PC-3 (cell line): ENCODE results near the gene CBX1. TPM values are rescaled to one million over a fixed set of nuclear protein-coding genes. Genes with fewer than 3 reads are reported as not detected.

Experiments used
- ATAC-seq: fragments of 200-7000 bp; cut with Tn5 transposase; 2 replicates; pipeline ENCODE4 v1.9.1; 2020; ENCODE audit warnings: mild to moderate bottlenecking, moderate library complexity
- BruUV-seq: library from RNA; stranded (reverse); fragments of 400-500 nt; replicated peaks from 2 replicates; lab custom pipeline; 2021; lab: Mats Ljungman, UMichigan
- CTCF ChIA-PET: fragments of 300-600 bp; sonication (Branson Sonifier 250); formaldehyde crosslinking; loops from one replicate; lab custom pipeline; 2022; ENCODE audit warnings: antibody characterized with exemption; lab: Charles Lee
- POLR2A ChIA-PET: fragments of 300-600 bp; sonication (Branson Sonifier 250); formaldehyde crosslinking; loops from one replicate; lab custom pipeline; 2022; ENCODE audit warnings: antibody characterized with exemption; ENCODE audit not compliant: unreplicated experiment; lab: Charles Lee
- DNase-seq: peaks from one replicate; pipeline ENCODE4 v3.0.0-alpha.2; 2015
- H2AFZ ChIP-seq: fragments of 300-600 bp; sonication (generic); 2 replicates; pipeline ENCODE4 v1.6.0; 2016; ENCODE audit warnings: antibody characterized with exemption, low read length
- H3F3A ChIP-seq: fragments of 300-600 bp; sonication (generic); one replicate; pipeline ENCODE4 v1.6.0; 2017; ENCODE audit warnings: antibody characterized with exemption, low read length, control low read depth, mild to moderate bottlenecking; ENCODE audit not compliant: unreplicated experiment
- H3K27ac ChIP-seq: fragments of 300-600 bp; sonication (generic); 2 replicates; pipeline ENCODE4 v1.5.1; 2016; ENCODE audit warnings: mild to moderate bottlenecking, low read length
- H3K27me3 ChIP-seq: fragments of 300-600 bp; sonication (generic); 2 replicates; pipeline ENCODE4 v1.6.1; 2016; ENCODE audit warnings: low read length, mixed read lengths
- H3K36me3 ChIP-seq: fragments of 300-600 bp; sonication (generic); 2 replicates; pipeline ENCODE4 v1.6.1; 2016; ENCODE audit warnings: low read depth, mixed run types, low read length, mixed read lengths
- H3K4me1 ChIP-seq: fragments of 300-600 bp; sonication (generic); 2 replicates; pipeline ENCODE4 v1.5.1; 2016; ENCODE audit warnings: low read length; ENCODE audit not compliant: insufficient read depth
- H3K4me2 ChIP-seq: fragments of 300-600 bp; sonication (generic); 2 replicates; pipeline ENCODE4 v1.6.0; 2016; ENCODE audit warnings: low read length
- H3K4me3 ChIP-seq: fragments of 300-600 bp; sonication (generic); 2 replicates; pipeline ENCODE4 v1.5.1; 2016; ENCODE audit warnings: mild to moderate bottlenecking, low read length, mixed read lengths
- H3K79me2 ChIP-seq: fragments of 300-600 bp; sonication (generic); 2 replicates; pipeline ENCODE4 v1.6.1; 2017; ENCODE audit warnings: low read length, mixed read lengths
- H3K9ac ChIP-seq: fragments of 300-600 bp; sonication (generic); 2 replicates; pipeline ENCODE4 v1.6.0; 2016; ENCODE audit warnings: mild to moderate bottlenecking, low read length
- H3K9me2 ChIP-seq: fragments of 300-600 bp; sonication (generic); replicated peaks from 2 replicates; pipeline ENCODE4 v1.6.1; 2016; ENCODE audit warnings: mixed run types, low read length, mixed read lengths
- H3K9me3 ChIP-seq: fragments of 300-600 bp; sonication (generic); 2 replicates; pipeline ENCODE4 v1.6.1; 2016; ENCODE audit warnings: low read length, mixed read lengths
- H4K20me1 ChIP-seq: fragments of 300-600 bp; sonication (generic); 2 replicates; pipeline ENCODE4 v1.6.1; 2016; ENCODE audit warnings: low read length, mixed read lengths
- EZH2 ChIP-seq: fragments of 300-600 bp; sonication (generic); IDR thresholded peaks from one replicate; pipeline ENCODE4 v1.6.1; 2017; ENCODE audit warnings: antibody characterized with exemption, mild to moderate bottlenecking, low read length; ENCODE audit not compliant: unreplicated experiment
- EZH2phosphoT487 ChIP-seq: fragments of 300-600 bp; sonication (generic); IDR thresholded peaks from 2 replicates; pipeline ENCODE4 v1.6.1; 2018; ENCODE audit warnings: mild to moderate bottlenecking, antibody characterized with exemption, low read length, borderline replicate concordance
- intact Hi-C: fragments of 100-400 bp; cut with micrococcal nuclease; formaldehyde crosslinking; loops from 2 replicates; pipeline ENCODE4 v1.9.0; 2023
- total RNA-seq: library from RNA; depleted of rRNA; stranded (reverse); fragments of >200 nt; gene quantifications from 2 replicates; pipeline ENCODE4 v1.2.3, GENCODE V29; 2014
- TF ChIP-seq, protein P1 (sequence below): fragments of 300-600 bp; sonication (generic); conservative IDR thresholded peaks from 2 replicates; pipeline ENCODE4 v1.5.1; 2017; ENCODE audit warnings: antibody characterized with exemption, low read depth, mild to moderate bottlenecking, low read length

Gene CBX1
- total RNA-seq, 1 experiment from 2014 or later = 119 TPM

DNA sequence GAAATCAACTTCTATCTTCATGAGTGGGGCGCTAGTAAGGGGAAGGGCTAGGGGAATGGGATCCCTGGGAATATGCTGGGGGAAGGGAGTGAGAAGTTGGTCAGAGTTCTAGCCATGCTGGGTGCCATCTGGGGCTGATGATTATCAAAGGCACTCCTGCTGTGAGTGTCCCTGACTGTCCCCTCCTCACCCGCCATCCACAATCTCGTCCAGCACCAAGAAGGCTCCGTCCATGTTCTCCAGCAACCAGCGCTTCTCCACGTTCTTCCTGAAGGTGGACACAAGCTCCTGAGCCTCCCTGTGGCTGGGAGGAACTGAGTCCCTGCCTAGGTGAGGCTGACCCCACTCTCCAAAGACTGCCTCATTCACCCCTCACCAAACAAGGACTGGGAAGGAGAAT is 69.3 kb downstream of the CBX1 start:
- Histone ChIP-seq H3K4me1 (peaks cover 1% of the 10 kb centered on the region), H2AFZ (no peak overlapping the region), H4K20me1 (no peaks in the 10 kb centered on the region), H3K9me3 (no peaks in the 10 kb centered on the region), H3K27ac (no peak overlapping the region), H3K4me3 (no peak overlapping the region), H3K27me3 (no peaks in the 10 kb centered on the region), H3K9ac (no peak overlapping the region), H3K9me2 (no peaks in the 10 kb centered on the region), H3F3A (no peaks in the 10 kb centered on the region), H3K36me3 (no peaks in the 10 kb centered on the region), H3K79me2 (no peaks in the 10 kb centered on the region), H3K4me2 (no peak overlapping the region)
- POLR2A ChIA-PET = no interaction called here
- BruUV-seq = no TSS peak
- CTCF ChIA-PET = interaction anchor here (0.7 kb wide), 1 partner anchor 43 kb away, joined by 10 read pairs; no protein-coding TSS in a partner anchor
- no peak for ATAC-seq
- no peak for DNase-seq
- TF ChIP-seq, protein P1, sequence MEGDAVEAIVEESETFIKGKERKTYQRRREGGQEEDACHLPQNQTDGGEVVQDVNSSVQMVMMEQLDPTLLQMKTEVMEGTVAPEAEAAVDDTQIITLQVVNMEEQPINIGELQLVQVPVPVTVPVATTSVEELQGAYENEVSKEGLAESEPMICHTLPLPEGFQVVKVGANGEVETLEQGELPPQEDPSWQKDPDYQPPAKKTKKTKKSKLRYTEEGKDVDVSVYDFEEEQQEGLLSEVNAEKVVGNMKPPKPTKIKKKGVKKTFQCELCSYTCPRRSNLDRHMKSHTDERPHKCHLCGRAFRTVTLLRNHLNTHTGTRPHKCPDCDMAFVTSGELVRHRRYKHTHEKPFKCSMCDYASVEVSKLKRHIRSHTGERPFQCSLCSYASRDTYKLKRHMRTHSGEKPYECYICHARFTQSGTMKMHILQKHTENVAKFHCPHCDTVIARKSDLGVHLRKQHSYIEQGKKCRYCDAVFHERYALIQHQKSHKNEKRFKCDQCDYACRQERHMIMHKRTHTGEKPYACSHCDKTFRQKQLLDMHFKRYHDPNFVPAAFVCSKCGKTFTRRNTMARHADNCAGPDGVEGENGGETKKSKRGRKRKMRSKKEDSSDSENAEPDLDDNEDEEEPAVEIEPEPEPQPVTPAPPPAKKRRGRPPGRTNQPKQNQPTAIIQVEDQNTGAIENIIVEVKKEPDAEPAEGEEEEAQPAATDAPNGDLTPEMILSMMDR = no peak
- TF ChIP-seq EZH2 (no peak), EZH2phosphoT487 (no peak)
- intact Hi-C loops = no loop called here

GRCh38 chr17:48030531-48030930 is 70.7 kb downstream of the CBX1 start:
- BruUV-seq = no TSS peak
- ATAC-seq (no peak), DNase-seq (no peak)
- TF ChIP-seq EZH2 = no peak
- TF ChIP-seq, protein P1 = no peak
- TF ChIP-seq EZH2phosphoT487 = no peak
- no peak overlapping the region for H3K9ac ChIP-seq
- ChIA-PET POLR2A (interaction anchor here (0.5 to 0.7 kb wide), 2 partner anchors 18 to 595 kb away, joined by 4 to 5 read pairs; partner anchors contain the start of gene NFE2L1), CTCF (interaction anchor here (0.5 kb wide), 1 partner anchor 10 kb away, joined by 4 read pairs; no protein-coding TSS in a partner anchor)
- H3K4me2 ChIP-seq = no peak overlapping the region
- H3K9me3 ChIP-seq = no peaks in the 10 kb centered on the region
- H2AFZ ChIP-seq = no peak overlapping the region
- no peaks in the 10 kb centered on the region for H4K20me1 ChIP-seq
- no peaks in the 10 kb centered on the region for H3K9me2 ChIP-seq
- no peaks in the 10 kb centered on the region for H3K27me3 ChIP-seq
- no peak overlapping the region for H3K27ac ChIP-seq
- intact Hi-C loops = no loop called here
- H3K4me1 ChIP-seq = peaks cover 16% of the 10 kb centered on the region
- no peak overlapping the region for H3K4me3 ChIP-seq
- H3K36me3 ChIP-seq = no peaks in the 10 kb centered on the region
- peaks cover 3% of the 10 kb centered on the region for H3F3A ChIP-seq
- no peaks in the 10 kb centered on the region for H3K79me2 ChIP-seq

DNA sequence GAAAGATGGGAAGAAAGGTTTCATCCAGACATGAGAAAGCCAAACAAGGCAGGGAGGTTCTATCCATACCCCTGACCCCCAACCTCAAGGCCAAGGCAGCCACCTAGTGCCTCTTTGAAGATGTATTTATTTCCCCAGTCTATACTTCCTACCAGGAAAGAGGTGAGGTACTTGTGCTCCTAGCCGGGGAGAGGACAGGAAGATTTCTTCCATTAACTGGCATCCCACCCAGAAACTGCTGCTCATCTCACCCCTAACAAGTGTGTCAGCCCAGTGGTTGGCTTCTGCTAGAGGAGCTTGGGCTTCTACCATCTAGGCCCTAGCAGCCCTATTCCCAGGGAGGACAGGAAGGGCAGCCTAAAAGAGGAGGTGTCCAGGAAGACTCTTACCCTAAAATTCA is 72.5 kb downstream of the CBX1 start:
- Histone ChIP-seq H4K20me1 (no peaks in the 10 kb centered on the region), H3K36me3 (no peaks in the 10 kb centered on the region), H3K27me3 (no peaks in the 10 kb centered on the region), H3K9me3 (no peaks in the 10 kb centered on the region), H2AFZ (no peak overlapping the region), H3K79me2 (no peaks in the 10 kb centered on the region), H3K4me3 (no peak overlapping the region), H3K27ac (no peak overlapping the region), H3F3A (peaks cover 6% of the 10 kb centered on the region), H3K9me2 (no peaks in the 10 kb centered on the region), H3K9ac (no peak overlapping the region), H3K4me1 (peaks cover 27% of the 10 kb centered on the region), H3K4me2 (no peak overlapping the region)
- ATAC-seq (no peak), DNase-seq (no peak)
- POLR2A ChIA-PET = interaction anchor here (0.7 kb wide), 1 partner anchor 95 kb away, joined by 4 read pairs; no protein-coding TSS in a partner anchor
- intact Hi-C loops = loop anchor here (5.0 to 10.0 kb wide), 4 partner anchors 216 to 589 kb away; partner anchors contain the start of gene HOXB8
- BruUV-seq = no TSS peak
- TF ChIP-seq, protein P1 = no peak
- no peak for TF ChIP-seq EZH2phosphoT487
- TF ChIP-seq EZH2 = no peak
- CTCF ChIA-PET = no interaction called here
